Activated CD8-positive, alpha-beta memory T cell treated with anti-CD3 and anti-CD28 coated beads for 36 hours (primary cell): ENCODE measurements around the gene KRTAP20-2. TPM values are rescaled to one million over a fixed set of nuclear protein-coding genes. Genes with fewer than 3 reads are reported as not detected.

ENCODE experiments used
- CTCF ChIA-PET: fragments of 350-600 bp; sonication (Branson Sonifier 250); formaldehyde crosslinking; loops from one replicate; lab custom pipeline; 2021; ENCODE audit warnings: antibody characterized with exemption; lab: Charles Lee
- POLR2A ChIA-PET: fragments of 350-600 bp; sonication (Branson Sonifier 250); formaldehyde crosslinking; loops from one replicate; lab custom pipeline; 2021; ENCODE audit warnings: antibody characterized with exemption; lab: Charles Lee
- total RNA-seq, 2 experiments: library from RNA; stranded (reverse); gene quantifications; one replicate each; pipeline ENCODE4 v1.2.3, GENCODE V29; 2021

Gene KRTAP20-2
- total RNA-seq, 2 experiments from 2014 or later: not detected

DNA sequence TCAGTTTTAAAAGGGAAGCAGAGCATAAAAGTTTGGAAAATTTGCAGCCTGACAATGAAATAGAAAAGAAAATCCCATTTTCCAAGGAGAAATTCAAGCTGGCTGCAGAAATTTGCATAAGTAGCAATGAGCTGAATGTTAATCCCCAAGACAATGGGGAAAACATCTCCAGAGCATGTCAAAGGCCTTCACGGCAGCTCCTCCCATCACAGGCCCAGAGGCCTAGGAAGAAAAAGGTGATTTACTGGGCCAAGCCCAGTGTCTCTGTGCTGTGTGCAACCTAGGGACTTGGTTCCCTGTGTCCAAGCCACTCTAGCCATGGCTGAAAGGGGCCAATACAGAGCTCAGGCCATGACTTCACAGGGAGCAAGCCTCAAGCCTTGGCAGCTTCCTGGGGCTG is 33.8 kb downstream of the KRTAP20-2 start:
- POLR2A ChIA-PET: no interaction called here
- CTCF ChIA-PET: no interaction called here

DNA sequence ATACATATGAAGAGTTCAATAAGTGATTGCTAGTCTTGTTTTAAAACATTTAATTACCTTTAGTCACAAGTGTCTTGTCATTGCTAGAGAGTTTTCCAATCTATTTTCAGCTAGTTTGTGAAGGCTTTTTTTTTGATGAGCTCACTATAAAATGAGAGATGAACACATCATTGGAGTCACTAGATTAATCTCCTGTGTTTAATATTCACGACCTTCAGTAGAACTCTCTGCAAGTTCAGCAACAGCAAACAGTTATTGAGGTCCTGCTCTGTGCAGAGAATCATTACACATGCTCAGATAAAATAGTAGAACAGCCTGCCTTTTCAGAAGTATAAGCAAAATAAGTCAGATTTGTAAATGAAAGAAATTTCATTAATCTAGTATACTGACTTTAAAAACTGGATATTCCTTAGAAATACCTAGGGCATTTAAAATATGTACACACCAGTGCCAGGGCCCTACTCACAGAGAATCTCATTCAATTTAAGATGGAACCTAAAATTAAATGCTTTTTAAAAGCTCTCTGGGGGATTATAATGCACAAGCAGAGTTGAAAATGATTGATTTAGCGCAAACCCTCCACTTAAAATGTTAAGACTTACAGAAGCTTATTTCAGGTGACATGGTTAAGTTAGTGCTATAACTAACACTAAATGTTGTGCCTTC is 38.1 kb downstream of the KRTAP20-2 start:
- CTCF ChIA-PET: no interaction called here
- POLR2A ChIA-PET: no interaction called here

DNA sequence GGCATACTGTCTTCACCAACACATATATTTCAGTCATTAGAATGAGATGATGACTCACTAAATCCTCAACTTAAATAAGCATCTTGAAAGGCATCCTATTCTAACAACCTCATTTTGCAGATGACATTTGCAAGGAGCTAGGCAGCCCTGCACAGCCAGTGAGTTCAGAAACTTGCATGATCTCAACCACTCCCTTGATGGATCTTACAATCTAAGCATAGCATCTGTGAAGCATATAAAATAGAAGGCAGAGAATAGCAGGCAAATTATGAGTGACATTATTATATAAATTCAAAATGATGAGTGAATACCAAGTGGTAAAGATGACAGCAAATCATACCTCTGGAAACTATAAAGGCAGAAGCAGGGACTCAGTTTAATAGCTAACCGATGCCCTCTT is 39.3 kb downstream of the KRTAP20-2 start:
- POLR2A ChIA-PET: no interaction called here
- CTCF ChIA-PET: no interaction called here

DNA sequence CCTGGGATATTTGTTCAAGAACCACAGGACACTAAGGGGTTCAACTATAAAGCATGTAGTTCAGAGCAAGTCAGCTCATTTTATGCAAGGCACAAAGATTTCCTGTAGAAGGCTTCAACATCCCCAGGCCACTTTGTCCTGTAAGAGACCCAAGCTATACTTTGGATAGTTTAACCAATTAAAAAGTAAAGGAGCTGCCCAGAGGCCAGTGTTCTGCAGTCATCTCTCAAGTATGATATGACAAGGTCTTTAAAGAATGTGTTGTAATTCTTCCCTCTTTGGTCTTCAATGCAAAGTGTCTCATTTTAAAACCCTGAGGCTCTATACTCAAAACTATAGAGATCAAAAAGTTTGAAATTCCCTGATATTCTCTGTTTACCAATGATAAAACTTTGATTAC is 41.7 kb downstream of the KRTAP20-2 start:
- ChIA-PET POLR2A (no interaction called here), CTCF (no interaction called here)

DNA sequence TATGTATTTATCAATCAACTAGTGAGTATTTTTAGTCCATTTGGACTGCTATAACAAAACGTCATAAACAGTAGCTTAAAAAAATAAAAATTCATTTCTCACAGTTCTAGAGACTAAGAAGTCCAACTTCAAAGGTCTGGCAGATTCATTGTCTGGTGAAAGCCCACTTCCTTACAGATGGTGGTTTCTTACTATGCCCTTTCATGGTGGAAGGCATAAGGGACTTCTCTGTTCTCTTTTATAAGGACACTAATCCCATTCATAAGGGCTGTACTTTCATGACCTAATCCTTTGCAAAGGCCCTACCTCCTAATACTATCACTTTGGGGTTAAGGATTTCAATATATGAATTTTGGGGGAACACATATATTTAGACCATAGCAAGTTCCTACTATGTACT is 45.6 kb downstream of the KRTAP20-2 start:
- POLR2A ChIA-PET: no interaction called here
- CTCF ChIA-PET: no interaction called here

DNA sequence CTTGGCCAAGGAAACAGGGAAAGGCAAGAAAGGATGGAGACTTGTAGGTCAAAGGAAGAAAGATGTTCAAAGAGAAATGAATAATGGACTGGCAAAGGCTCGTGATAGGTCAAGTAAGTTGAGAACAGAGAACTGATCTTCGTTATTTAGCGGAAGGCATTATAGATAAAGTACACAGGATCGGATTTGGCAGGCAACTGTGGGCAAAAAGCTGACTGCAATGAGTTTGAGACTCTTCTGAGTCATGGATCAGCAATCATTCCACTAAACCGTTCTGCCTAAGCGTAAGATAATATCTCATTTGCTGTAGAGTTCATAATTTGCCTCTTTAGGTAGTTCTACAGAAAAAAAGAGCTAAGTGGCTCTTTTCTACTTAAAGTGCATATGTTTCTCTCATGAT is 49.5 kb downstream of the KRTAP20-2 start:
- POLR2A ChIA-PET: no interaction called here
- CTCF ChIA-PET: no interaction called here

Other genes starting within 250 kb of the KRTAP20-2 start
- gene KRTAP13-1, start 239.2 kb upstream of the KRTAP20-2 start, total RNA-seq: not detected
- gene KRTAP13-3, start 209.3 kb upstream of the KRTAP20-2 start, total RNA-seq: not detected
- not detected for gene KRTAP13-4, start 205.0 kb upstream of the KRTAP20-2 start, total RNA-seq
- not detected for gene KRTAP15-1, start 194.9 kb upstream of the KRTAP20-2 start, total RNA-seq
- not detected for gene KRTAP19-1, start 154.8 kb upstream of the KRTAP20-2 start, total RNA-seq
- not detected for gene KRTAP19-2, start 147.8 kb upstream of the KRTAP20-2 start, total RNA-seq
- gene KRTAP19-3, start 143.2 kb upstream of the KRTAP20-2 start, total RNA-seq: not detected
- not detected for gene KRTAP19-4, start 138.0 kb upstream of the KRTAP20-2 start, total RNA-seq
- not detected for gene KRTAP19-5, start 133.1 kb upstream of the KRTAP20-2 start, total RNA-seq
- gene KRTAP19-6, start 93.3 kb upstream of the KRTAP20-2 start, total RNA-seq: not detected
- gene KRTAP19-7, start 73.9 kb upstream of the KRTAP20-2 start, total RNA-seq: not detected
- gene KRTAP22-2, start 44.8 kb upstream of the KRTAP20-2 start, total RNA-seq: not detected
- not detected for gene KRTAP6-3, start 42.8 kb upstream of the KRTAP20-2 start, total RNA-seq
- gene KRTAP6-2, start 36.3 kb upstream of the KRTAP20-2 start, total RNA-seq: not detected
- not detected for gene KRTAP22-1, start 34.1 kb upstream of the KRTAP20-2 start, total RNA-seq
- gene KRTAP6-1, start 21.3 kb upstream of the KRTAP20-2 start, total RNA-seq: not detected
- gene KRTAP20-1, start 18.8 kb upstream of the KRTAP20-2 start, total RNA-seq: not detected
- not detected for gene KRTAP20-4, start 14.6 kb upstream of the KRTAP20-2 start, total RNA-seq
- not detected for gene KRTAP20-3, start 7.7 kb downstream of the KRTAP20-2 start, total RNA-seq
- gene KRTAP21-3, start 83.6 kb downstream of the KRTAP20-2 start, total RNA-seq: not detected
- gene KRTAP21-2, start 112.1 kb downstream of the KRTAP20-2 start, total RNA-seq: not detected
- gene KRTAP21-1, start 120.2 kb downstream of the KRTAP20-2 start, total RNA-seq: not detected
- gene KRTAP8-1, start 178.1 kb downstream of the KRTAP20-2 start, total RNA-seq: not detected
- gene KRTAP7-1, start 194.6 kb downstream of the KRTAP20-2 start, total RNA-seq: not detected
- gene KRTAP11-1, start 246.4 kb downstream of the KRTAP20-2 start, total RNA-seq: not detected